Astrocyte of the cerebellum (primary cell): ENCODE results near the gene MLIP.

ENCODE experiments used
- DNase-seq: peaks from one replicate; pipeline ENCODE4 v3.0.0-alpha.2; 2011; ENCODE audit warnings: low read depth
- H3K4me3 ChIP-seq: 2 replicates; pipeline ENCODE4 v1.5.1; 2011; ENCODE audit warnings: mild to moderate bottlenecking, low read depth, low read length, moderate library complexity
- in situ Hi-C: cut with HindIII; loops from 2 replicates; pipeline ENCODE4 v1.10.0; 2017; ENCODE audit warnings: low sequenced_read_pairs
- TF ChIP-seq, protein P1 (sequence below): IDR thresholded peaks from 2 replicates; pipeline ENCODE4 v1.5.1; 2012; ENCODE audit warnings: low read length, low read depth, moderate library complexity, mild to moderate bottlenecking; ENCODE audit errors: missing control alignments

The MLIP gene

DNA sequence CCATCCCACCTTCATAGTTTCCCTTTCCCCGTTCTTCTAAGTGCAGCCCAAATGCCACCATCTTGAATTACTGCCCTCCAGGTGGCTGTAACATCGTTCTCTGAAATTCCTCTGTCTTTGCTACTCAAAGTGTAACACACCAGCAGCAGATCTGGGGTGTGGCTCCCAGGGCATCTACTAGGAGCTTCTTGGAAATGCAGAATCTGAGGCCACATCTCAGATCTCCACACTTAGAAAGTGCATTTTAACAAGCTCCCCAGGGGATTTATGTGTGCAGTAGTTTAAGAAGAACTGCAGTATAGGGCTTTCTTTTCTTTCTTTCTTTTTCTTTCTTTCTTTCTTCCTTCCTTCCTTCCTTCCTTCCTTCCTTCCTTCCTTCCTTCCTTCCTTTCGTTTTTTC is 1.7 kb upstream of the MLIP start:
- TF ChIP-seq, protein P1, sequence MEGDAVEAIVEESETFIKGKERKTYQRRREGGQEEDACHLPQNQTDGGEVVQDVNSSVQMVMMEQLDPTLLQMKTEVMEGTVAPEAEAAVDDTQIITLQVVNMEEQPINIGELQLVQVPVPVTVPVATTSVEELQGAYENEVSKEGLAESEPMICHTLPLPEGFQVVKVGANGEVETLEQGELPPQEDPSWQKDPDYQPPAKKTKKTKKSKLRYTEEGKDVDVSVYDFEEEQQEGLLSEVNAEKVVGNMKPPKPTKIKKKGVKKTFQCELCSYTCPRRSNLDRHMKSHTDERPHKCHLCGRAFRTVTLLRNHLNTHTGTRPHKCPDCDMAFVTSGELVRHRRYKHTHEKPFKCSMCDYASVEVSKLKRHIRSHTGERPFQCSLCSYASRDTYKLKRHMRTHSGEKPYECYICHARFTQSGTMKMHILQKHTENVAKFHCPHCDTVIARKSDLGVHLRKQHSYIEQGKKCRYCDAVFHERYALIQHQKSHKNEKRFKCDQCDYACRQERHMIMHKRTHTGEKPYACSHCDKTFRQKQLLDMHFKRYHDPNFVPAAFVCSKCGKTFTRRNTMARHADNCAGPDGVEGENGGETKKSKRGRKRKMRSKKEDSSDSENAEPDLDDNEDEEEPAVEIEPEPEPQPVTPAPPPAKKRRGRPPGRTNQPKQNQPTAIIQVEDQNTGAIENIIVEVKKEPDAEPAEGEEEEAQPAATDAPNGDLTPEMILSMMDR, result no peak
- H3K4me3 ChIP-seq, result no peak overlapping the region
- in situ Hi-C loops, result no loop called here
- DNase-seq, result no peak

DNA sequence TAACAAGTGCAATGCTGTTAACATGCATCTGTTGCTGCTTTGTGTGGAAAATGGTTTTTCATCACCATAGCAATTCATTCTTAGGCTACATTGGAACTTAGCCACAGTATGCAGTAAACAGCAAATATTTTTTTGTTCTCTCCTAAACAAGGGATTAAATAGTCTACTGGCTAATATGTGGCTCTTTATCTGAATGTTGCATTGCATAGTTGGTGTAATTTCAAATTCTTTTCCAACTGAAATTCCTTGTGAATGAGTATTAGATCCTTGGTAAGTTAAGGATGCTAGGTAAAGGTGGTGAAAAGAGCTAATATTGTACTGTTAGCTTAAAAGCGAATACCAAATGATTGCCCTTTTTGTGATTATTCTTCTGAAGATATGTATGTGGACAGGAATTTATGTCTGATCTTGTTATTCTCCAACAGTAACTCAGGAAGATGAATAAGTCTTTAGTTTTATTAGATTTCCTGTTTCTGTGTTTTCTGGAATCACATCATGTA is 958 bp downstream of the MLIP start:
- TF ChIP-seq, protein P1, result no peak
- no peak overlapping the region for H3K4me3 ChIP-seq
- DNase-seq, result no peak
- in situ Hi-C loops, result no loop called here

DNA sequence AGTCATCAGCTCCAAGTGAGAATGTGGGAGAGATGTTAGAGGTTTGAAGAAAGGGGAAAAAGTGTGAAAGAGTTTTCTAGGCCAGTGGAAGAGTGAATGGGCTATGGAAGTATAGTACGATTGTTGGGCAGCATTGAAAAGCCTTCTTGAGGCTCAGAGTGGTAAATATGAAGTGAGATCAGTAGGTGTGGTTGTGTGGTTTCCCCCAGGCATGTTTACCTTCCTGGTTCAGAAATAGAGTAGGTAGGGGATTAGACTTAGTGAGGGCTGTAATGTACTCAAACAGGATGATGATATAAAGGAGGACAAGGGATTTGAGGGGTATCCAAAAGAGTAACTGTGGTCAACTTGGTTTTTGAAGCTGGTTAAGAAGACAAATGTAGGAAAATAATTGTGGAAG is 3.7 kb downstream of the MLIP start:
- H3K4me3 ChIP-seq, result no peak overlapping the region
- TF ChIP-seq, protein P1, result no peak
- in situ Hi-C loops, result no loop called here
- no peak for DNase-seq

DNA sequence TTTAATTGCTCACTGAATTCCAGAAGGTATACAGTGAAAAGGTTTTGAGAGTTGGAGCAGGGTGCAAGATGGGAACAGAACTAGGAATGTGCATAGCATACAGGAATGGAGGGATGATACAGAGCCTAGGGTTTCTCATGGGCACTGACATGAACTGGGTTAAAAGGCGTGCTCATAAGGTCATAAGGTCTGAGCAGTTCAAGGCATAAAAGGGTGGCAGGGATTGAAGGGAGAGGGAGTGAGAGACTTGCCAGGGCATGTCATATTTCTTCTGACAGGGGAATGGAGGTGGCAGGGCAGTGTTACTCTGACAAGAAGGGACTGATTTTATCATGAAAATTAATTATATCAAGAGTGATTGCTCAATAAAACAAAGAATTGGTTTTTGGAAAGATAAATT is 4.7 kb downstream of the MLIP start:
- no peak overlapping the region for H3K4me3 ChIP-seq
- DNase-seq, result no peak
- in situ Hi-C loops, result no loop called here
- TF ChIP-seq, protein P1, result no peak

DNA sequence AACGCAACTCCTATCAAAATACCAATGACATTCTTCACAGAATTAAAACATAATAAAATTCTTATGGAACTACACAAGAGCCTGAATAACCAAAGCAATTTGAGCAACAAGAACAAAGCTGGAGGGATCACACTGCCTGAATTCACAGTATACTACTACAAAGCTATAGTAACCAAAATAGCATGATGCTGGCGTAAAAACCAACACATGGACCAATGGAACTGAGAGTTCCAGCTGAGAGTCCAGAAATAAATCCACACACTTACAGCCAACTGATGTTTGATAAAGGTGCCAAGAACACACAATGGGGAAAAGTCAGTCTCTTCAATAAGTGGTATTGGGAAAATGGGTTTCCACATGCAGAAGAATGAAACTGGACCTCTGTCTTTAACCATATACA is 6.9 kb downstream of the MLIP start:
- TF ChIP-seq, protein P1, result no peak
- no peak for DNase-seq
- in situ Hi-C loops, result no loop called here
- H3K4me3 ChIP-seq, result no peak overlapping the region

DNA sequence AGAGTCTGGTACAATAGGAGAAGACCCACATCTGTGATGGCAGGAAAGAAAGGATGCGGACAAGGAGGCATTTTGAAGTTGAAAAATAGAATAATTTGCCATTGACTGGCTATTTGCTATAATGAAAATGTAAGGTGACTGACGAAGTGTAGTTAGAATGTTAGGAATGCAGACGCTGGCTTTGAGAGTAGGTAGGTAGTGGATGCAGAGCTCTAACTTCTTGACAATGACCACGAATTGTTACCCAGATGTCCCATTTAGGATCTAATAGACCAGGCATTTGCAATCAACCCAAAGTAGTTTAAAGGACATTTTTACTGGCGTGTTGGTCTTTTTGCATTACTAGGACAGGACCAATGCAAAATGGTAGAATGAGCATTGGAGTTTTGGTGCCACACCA is 14.2 kb downstream of the MLIP start:
- in situ Hi-C loops, result no loop called here
- TF ChIP-seq, protein P1, result no peak
- no peak overlapping the region for H3K4me3 ChIP-seq
- no peak for DNase-seq

DNA sequence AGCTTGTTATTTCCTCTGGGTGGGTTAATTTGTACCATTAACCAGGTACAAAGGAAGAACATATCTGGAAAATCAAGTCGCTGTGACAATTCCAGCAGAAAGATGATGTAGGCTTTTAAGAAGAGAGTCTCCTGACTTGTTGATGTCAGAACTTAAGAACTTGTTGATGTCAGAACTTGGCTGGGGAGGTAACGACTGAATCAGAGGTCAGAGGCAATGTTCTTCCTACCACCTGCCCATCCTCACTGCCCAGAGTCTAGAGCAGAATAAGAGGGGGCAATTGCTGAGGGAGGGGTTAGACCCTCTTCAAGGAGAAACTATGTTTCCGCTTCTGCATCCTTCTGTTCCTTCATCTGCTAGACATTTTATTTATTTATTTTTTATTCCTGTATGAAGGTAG is 18.9 kb downstream of the MLIP start:
- TF ChIP-seq, protein P1, result no peak
- no peak overlapping the region for H3K4me3 ChIP-seq
- in situ Hi-C loops, result no loop called here
- no peak for DNase-seq
